GM10266 (cell line): ENCODE data around the gene EEF1A1.
"Not testable (repeated sequence)": the region's sequence is repeated elsewhere in the genome, so short reads cannot be mapped to it uniquely, and the experiment has no call there.

Source experiments
- DNase-seq: peaks from one replicate; pipeline ENCODE4 v3.0.0; 2012; ENCODE audit errors: extremely low spot score
- TF ChIP-seq, protein P1 (sequence below): IDR thresholded peaks from 2 replicates; pipeline ENCODE4 v1.5.1; 2012; ENCODE audit warnings: mild to moderate bottlenecking, low read depth; ENCODE audit not compliant: control insufficient read depth, insufficient read depth; ENCODE audit errors: missing control alignments

Gene EEF1A1

DNA sequence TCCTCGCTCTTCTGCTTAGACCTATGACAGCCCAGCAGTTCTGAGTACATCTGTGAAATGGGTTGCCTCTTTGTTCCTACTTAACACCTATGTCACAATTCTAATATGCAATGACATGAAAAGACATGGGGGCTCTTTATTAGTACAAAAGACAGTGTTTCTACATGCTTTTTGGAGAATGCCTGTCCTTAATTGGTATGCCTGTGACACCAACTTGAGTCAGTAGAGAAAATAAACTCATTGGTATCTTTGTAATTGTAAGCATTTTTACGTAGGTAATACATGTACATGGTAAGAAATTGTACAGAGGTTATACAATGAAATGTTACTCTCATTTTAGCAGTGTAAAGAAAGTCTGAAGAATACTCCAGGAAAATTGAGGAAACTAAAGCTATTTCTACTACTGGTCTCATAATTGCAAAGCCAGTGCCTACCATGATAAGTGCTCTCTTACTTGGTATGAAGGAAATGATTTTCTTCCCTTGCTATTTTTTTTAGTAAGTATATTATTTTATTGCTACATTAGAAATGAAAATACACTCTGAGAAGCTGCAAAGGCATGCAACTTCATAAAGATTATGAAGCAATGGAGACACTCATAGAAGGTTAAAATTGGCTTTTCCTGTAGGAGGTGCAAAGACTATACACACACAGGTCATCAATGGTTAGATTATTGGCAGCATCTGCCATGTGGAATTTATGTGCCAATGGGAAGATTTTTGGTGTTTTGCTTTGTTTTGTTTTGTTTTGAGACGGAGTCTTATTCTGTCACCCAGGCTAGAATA is 4.9 kb upstream of the EEF1A1 start:
- TF ChIP-seq, protein P1, sequence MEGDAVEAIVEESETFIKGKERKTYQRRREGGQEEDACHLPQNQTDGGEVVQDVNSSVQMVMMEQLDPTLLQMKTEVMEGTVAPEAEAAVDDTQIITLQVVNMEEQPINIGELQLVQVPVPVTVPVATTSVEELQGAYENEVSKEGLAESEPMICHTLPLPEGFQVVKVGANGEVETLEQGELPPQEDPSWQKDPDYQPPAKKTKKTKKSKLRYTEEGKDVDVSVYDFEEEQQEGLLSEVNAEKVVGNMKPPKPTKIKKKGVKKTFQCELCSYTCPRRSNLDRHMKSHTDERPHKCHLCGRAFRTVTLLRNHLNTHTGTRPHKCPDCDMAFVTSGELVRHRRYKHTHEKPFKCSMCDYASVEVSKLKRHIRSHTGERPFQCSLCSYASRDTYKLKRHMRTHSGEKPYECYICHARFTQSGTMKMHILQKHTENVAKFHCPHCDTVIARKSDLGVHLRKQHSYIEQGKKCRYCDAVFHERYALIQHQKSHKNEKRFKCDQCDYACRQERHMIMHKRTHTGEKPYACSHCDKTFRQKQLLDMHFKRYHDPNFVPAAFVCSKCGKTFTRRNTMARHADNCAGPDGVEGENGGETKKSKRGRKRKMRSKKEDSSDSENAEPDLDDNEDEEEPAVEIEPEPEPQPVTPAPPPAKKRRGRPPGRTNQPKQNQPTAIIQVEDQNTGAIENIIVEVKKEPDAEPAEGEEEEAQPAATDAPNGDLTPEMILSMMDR = no peak
- no peak for DNase-seq

DNA sequence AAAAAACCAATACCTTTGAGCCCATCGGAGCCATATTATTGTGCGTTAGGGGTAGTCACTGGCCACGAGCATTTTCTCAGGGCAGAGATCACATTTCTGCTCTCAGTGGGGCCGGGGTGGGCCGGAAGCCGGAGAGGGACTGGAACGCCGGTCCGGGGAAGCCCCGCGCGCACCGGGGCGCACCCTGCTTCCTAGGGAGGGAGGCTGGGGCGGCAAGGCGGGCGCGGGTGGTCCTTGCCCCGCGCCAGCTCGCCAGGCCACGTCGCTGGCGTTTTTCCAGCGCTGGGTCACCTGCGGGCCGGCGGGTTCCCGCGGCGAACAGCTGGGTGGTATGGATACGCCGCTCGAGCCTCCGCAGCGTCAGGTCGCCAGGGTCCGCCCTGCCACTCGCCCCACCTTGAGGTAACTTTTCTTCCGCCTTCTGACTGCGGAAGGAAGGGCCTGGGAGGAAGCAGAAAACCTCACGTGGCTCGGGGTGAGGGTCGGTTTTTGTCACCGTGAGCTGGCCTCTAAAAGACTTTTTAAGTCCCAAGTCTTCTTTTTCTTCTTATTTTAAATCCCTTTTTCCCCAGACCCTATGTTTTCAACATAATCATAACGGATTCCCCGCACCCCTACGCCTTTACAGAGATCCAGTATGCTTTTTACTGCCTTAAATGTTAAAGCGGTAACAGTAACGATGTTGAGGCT is 2.7 kb upstream of the EEF1A1 start:
- TF ChIP-seq, protein P1 = no peak
- DNase-seq = peak; percentile 73

DNA sequence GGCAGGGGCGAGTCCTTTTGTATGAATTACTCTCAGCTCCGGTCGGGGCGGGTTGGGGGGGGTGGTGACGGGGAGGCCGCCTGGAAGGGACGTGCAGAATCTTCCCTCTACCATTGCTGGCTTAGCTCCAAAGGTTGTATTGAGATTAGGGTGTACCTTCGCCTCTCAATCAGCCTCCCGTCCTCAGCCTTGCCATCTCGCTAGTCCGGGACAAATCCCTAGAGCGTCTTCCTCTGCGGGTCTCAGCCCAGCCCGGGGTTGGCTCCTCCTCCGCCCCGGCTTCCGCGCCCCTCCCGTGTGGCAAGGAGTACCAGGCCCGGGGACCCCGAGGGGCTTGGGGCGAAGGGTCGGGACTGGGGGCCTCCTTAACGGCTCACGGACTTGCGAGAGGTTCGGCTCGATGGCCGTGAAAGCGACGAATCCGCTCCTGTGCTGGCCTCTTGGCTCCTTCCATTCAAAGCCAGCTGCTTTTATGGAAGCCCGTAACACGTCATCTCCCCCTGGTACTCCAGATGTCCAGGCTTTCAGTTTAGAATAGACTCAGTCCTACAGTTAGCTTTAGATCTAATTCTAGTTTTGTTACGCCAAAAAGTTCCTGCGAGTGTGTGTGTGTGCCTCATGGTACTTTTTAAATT is 636 bp upstream of the EEF1A1 start:
- DNase-seq = no peak

DNA sequence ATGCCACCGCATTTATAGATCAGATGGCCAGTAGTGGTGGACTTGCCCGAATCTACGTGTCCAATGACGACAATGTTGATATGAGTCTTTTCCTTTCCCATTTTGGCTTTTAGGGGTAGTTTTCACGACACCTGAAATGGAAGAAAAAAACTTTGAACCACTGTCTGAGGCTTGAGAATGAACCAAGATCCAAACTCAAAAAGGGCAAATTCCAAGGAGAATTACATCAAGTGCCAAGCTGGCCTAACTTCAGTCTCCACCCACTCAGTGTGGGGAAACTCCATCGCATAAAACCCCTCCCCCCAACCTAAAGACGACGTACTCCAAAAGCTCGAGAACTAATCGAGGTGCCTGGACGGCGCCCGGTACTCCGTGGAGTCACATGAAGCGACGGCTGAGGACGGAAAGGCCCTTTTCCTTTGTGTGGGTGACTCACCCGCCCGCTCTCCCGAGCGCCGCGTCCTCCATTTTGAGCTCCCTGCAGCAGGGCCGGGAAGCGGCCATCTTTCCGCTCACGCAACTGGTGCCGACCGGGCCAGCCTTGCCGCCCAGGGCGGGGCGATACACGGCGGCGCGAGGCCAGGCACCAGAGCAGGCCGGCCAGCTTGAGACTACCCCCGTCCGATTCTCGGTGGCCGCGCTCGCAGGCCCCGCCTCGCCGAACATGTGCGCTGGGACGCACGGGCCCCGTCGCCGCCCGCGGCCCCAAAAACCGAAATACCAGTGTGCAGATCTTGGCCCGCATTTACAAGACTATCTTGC is 725 bp downstream of the EEF1A1 start:
- TF ChIP-seq, protein P1 = no peak
- peak; percentile 47 for DNase-seq

More for the DNA sequence above, 636 bp upstream of the EEF1A1 start:
- TF ChIP-seq, protein P1 = no peak

DNA sequence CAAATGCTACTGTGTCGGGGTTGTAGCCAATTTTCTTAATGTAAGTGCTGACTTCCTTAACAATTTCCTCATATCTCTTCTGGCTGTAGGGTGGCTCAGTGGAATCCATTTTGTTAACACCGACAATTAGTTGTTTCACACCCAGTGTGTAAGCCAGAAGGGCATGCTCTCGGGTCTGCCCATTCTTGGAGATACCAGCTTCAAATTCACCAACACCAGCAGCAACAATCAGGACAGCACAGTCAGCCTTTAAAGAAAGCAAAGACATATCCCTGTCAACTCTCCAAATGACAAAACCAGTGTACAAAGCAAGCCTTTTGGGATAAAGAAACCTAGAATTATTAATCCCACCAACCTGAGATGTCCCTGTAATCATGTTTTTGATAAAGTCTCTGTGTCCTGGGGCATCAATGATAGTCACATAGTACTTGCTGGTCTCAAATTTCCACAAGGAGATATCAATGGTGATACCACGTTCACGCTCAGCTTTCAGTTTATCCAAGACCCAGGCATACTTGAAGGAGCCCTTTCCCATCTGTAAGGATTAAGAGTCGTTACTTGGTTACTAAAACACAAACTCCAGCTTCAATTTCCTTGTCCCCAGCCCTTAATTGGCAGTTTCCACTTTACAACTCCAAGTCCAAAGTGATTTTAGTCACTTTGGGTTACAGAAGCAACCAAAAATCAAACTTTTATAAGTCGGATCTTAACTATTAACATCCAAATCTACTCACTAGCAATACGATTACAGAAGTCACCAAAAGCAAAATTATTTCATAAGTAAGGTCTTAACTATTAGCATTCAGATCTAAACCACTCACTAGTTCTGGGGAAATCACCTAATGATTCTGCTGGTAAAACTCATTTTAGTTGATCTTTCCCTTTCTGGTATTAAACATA is 1.6 kb downstream of the EEF1A1 start:
- DNase-seq = not testable (repeated sequence)

DNA sequence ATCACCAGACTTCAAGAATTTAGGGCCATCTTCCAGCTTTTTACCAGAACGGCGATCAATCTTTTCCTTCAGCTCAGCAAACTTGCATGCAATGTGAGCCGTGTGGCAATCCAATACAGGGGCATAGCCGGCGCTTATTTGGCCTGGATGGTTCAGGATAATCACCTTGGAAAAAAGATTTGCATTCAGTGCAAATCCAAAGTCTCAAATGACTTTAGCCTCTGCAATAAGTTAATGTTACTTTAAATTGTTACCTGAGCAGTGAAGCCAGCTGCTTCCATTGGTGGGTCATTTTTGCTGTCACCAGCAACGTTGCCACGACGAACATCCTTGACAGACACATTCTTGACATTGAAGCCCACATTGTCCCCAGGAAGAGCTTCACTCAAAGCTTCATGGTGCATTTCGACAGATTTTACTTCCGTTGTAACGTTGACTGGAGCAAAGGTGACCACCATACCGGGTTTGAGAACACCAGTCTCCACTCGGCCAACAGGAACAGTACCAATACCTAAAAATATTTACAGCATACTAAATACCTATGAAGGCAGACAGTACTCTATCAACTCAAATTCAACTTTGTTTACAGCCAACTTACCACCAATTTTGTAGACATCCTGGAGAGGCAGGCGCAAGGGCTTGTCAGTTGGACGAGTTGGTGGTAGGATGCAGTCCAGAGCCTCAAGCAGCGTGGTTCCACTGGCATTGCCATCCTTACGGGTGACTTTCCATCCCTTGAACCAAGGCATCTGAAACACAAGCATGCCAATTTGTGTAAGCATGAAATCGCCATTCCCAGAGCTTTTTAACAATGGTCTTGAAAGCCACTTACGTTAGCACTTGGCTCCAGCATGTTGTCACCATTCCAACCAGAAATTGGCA is 2.5 kb downstream of the EEF1A1 start:
- DNase-seq = not testable (repeated sequence)
